HG02571 (cell line): ENCODE data around the gene MAPKAP1.

Experiments used
- ATAC-seq: cut with Tn5 transposase; IDR thresholded peaks from one replicate; pipeline ENCODE4 v1.9.1; 2021; ENCODE audit warnings: mild to moderate bottlenecking, moderate library complexity; ENCODE audit not compliant: unreplicated experiment

The MAPKAP1 gene

DNA sequence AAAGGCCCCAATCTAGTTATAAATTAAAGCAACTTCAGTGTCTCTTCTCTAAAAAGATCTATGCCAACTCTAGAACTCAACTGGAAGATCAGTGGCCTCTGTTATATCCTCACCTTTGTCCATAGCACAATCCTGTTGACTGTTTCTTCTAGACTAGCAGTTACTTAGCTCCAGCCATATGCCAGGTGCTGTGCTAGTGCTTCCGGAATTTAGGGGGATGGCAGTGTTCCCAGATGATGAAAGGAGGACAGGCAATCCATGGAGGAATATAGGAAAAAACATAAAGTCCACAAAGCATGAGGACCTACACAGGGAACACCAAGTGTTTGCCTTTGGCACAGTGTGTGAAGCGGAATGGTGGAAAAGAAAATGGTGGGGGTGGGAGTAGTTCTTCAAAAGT is 214.3 kb downstream of the MAPKAP1 start:
- no peak for ATAC-seq

DNA sequence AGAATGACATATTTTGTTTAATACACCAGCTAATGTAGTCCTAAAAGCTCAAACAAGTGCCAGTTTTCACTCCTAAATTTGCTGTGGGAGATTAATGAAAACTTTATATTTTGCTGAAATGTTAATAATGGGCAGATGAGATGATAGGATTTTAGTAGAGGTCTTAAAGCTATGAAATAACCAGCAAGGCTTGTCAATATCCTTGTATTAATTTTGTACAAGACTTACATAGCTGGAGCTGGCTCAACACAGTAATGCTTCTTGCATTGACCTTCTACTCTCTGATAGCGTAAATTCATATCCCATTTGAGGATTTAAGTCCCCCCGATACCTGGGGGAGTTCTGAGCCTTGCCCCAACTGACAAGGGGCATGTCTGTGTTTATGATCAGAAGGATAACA is 219.2 kb downstream of the MAPKAP1 start:
- no peak for ATAC-seq

DNA sequence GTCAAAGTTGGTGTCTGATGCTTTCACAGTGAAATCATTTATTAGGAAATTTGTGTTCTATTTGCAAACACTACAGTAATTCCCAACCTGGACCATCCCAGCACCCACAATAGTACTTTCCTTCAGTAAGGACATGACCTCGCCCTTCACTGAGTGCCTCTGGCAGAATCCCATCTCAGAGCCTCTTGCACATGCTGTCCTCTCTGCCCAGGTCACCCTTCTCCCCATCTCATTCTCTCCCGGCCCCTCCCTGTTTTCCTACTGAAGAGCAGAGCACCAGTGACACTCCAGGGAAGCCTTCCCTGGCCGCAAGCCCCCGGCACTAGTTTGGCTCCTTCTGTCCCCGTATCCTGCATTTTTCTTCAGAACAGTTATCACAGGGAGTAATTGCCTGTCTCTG is 220.4 kb downstream of the MAPKAP1 start:
- ATAC-seq, result no peak

DNA sequence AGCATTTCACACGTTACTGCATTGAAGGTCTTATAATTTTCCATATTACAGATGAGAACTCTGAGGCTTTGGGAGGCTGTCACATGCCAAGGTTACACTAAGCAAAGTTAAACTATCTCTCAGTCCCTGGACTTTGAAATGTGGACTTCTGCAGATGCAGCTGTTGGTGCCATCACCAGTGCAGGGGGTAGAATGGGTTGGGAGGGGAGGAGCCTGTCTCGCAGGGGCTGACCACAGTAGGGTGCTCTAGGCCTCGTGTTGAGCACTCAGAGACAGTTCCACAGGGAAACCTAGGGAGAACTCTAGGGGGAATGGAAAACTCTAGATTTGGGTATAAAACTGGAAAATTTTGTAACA is 220.9 kb downstream of the MAPKAP1 start:
- no peak for ATAC-seq

DNA sequence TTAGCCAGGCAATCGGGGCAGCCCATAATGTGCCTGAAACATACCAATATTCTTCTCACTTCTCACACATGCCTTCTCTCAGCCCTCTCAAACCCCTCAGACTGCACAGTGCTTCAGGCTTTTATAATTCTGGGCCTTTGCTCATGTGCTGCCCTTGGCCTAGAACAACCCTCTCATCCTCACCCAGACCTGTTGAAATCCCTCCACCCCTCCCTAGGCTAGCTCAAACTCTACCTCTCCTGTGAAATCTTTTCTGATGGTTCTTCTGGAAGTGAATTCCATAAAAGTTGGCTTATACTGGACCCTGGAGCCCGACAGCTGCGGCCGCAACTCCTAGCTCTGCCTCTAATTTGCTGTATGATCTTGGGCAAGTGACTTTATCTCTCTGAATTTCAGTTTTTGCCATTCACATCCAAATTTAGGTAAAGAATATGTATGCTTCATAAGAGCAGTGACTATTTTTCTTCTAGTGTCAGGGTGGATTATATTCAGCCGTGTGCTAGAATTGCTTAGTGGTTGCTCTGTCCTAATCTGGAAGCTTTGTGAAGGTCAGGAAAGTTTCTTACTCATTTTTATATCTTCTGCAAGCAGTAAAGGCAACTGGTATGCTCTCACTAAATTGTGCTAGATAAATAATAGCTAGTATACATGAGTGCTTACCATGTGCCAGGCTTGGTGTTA is 221.4 kb downstream of the MAPKAP1 start:
- ATAC-seq, result no peak

DNA sequence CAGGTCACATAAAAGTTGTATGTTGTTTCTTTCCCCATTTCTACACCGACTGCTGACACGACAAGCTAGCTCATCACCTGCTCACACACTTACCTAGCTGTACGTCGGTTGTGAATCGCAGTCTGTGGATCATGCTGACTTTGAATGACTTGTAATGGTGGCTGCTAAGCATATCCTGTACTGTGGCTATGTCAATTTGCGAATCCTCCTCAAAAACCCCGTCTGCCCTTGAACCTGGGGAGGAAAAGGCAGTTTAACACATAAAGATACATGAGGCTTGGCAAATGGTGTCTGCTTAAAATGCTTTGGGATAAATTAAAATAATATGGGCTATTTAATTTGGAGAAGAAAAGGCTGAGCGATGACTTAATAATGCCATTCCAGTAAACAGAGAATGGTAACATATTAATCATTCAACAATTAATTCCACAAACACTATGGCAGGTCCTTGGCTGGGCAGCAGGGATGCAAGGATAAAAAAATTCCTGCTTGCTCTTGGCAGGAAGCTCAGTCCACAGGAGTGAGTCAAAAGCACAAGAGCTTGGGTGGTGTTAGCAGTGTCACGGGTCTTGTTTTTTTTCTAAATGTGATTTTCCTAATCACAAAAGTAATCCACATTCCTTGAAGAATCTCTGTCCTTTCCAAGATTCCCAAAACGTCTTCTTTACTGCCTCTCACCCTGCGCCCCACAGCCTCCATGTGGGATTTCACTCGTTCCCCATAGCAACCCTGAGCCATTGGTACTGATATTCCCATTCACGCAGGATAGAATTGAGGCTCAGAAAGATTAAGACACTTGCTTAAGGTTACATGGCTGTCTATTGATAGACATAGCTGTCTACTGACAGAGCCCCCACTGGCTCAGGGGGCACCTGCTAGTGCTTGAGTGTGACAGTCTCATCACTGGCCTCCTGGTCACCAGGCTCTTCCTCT is 222.4 kb downstream of the MAPKAP1 start:
- no peak for ATAC-seq

DNA sequence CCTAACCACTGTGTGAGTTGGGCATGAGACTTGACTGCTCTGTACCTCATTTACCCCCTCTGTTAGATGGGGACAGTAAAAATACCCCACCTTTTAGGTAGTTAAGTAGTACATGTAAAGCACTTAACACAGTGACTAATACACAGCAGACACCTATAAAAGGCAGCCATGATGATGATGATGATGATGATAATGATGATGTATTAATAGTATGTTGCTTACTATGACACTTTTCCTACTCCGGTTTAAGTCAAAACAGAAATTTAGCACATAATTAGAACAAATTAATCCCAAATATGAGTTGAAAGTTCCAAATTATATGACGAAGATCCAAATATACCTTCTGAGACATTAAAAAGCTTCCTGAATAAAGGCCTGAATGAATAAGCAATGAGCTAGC is 223.3 kb downstream of the MAPKAP1 start:
- no peak for ATAC-seq

DNA sequence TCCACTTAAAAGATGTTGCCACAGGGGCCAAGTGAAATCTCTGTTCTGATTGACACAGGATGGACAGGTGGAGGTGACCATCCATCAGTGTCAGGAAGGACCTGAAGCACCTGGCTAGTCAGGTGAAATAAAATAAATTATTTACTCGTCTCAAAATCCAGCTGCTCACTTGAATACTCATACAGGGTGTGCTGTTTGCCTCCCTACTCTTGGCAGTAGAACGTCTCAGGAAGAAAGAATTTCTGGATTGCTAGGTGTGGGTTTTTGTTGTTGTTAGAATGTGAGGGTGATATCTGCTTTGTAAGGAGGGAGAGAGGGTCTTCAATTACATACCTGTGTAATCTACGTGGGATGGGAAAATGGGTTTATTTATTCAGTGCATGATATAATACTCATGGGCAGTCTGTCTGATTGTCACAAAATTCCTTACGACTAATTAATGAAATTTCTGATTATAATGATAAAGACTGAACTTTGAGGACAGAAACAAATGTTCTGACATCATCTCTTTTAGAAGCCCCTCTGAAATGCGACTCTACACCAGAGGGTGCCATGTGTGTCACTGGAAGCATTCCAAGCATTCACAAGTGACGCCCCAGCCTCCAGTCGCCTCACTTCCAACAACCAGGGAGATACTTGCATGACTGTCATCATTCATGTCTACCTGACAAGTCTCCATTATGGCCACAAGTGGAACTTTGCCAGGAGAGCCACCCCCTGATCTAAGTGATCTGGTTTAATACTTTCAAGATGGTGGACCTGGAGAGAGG is 227.0 kb downstream of the MAPKAP1 start:
- ATAC-seq, result no peak

DNA sequence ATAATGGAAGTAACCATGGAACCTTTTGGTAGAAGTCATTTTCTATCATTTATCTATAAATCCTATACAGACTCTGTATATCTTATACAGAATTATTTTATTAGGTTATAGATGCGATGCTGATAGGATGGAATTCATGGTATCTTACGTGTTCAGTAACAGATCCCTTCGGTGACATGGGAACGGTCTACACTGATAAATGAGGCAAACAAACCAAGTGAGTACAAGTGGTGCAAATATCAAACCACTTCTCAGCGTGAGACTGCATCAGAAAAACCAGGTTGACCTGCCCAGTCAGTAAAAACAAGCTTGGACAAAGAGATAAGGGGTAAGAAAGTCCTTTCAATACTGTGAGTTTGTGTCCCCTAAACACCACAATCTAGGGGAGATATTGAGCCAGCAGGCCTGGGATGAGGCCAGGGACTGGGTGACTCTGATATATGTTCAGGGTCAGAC is 229.9 kb downstream of the MAPKAP1 start:
- ATAC-seq, result no peak

DNA sequence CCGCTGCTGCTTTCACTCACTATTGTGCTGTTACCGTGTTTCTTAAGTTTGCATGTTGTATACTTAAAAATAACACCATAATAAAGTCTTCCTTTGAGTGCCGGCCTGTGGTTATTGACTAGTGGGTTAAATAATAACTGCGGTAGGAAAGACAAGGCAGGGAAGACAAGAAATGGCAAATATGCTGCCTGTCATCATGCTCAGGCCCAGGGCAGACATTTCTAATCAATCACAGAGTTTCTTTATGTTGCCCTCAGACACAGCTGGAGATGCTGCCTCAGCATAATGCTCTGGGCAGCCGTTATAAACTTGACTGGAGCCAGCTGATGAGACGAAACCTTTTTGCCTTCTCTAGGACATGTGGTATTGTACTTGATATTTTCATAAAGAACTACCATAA is 230.4 kb downstream of the MAPKAP1 start:
- ATAC-seq, result no peak

DNA sequence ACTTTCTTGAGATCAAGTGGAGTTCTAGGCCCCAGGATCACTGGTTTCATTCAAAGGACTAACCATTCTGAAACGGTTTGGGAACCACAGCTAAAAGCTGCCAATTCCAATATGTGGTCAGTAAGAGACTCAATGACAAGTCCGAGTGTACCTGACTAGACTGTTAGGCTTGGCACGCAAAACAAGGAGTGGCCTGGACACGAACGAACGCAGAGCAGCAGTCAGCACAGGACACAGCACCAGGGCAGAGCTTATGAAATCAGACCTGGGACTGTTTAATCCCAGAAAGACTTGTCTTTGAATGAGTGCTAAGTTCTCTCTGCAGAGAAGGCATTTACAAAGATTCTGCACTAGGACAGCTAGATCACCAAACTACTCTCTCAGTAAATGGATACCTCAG is 231.6 kb downstream of the MAPKAP1 start:
- ATAC-seq, result no peak

DNA sequence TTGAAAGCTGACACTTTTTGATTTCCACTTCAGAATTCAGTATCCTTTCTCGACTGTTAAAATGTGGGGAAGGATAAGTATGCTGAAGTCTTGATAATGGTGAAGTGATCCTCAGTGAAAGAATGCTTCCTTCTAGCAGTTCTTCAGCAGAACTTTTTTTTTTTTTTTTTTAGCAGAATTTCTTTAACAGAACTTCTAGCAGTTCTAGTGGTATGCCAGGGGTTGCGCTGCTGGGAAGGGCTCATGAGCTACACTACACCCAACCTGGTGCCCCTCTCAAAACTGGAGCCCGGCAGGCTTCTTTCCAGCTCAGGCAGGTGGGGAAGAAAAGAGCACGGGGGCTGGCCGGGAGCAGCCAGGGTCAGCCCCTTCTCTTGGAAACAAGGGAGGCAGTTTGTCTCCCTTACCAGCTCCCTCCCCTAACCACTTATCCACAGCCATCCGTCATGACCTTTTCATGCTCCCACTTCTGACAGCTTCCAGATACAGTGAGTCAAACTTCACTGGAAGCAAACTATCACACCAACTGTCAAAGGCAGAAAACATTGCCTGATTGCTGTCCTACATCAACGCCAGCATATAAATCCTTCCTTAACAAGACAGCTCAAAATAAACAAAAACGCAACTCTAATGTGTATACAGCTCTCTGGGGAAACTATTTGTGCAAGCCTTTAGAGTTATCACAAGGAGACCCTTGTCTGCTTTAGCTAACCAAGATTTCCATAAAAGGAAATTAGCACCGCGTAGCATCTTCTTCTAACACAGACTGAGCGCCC is 233.9 kb downstream of the MAPKAP1 start:
- ATAC-seq, result no peak

DNA sequence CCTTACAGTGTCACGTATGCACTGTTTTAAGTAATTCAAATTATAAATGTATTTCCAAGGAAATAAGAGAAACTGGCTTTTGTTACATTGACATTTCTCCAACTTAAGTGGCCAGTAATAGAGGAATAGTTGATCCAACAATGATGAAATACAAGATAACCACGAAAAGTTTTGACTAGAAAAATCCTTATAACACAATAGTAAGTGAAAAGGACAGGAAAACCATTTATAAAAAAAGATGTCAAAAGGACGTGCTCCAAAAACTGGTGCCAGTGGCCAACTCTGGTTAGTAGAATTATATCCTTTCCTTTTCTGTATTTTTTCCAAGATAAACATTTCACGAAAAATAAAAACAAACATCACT is 234.5 kb downstream of the MAPKAP1 start:
- ATAC-seq, result no peak

DNA sequence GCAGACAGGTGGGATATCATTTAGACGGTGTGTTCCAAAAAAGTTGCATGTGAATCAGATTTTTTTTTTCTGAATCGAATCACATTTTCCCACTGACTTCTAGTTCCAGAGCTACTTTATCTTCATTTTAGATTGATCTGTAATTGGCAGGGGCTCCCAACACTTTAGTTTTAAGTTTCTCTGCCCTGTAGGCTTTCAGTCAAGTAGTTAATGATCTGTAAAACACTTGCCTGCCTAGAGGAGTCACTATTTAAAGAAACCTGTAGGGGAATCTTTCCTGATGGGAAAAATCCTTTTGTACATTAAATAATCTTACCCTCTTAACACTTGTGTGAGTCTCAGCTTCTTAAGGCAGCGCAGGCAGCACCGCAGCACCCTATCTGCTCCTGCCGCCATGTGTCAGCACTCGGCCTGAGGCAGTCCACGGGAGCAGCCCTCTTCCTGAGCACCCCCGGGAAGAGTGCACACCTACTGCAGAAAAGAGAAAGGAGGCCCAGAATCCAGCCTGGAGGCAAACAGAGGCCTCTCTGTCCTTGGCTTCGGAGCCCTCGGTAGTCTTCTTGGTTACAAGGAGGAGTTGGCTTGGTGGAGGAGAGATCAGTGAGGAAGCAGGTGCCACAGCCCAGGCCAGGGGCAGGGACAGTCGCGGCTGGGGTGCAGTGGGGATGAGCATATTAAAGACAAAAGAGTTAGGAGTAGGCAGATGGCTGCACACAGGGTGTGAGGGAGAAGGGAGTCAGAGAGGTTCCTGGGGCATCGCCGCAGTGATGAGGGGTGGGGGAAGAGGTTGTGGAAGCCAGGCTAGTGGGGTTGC is 236.0 kb downstream of the MAPKAP1 start:
- ATAC-seq, result no peak

DNA sequence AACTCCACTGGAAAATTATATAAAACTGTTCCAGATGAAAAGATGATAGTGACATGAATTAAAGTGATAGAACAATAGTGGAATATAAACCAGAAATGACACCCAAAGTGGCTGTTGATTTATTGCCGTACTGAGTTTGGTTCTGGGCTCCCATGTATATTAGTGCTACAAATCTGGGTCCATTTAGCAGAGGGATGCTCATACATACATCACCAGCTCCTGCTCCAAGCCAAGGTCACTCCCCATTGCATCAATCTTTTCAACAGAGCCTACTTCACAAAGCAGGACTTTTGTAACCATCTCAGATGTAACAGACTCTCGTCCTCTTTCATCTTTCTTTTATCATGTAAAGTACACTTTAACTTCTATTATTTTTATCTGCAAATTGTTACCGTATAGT is 236.8 kb downstream of the MAPKAP1 start:
- no peak for ATAC-seq

DNA sequence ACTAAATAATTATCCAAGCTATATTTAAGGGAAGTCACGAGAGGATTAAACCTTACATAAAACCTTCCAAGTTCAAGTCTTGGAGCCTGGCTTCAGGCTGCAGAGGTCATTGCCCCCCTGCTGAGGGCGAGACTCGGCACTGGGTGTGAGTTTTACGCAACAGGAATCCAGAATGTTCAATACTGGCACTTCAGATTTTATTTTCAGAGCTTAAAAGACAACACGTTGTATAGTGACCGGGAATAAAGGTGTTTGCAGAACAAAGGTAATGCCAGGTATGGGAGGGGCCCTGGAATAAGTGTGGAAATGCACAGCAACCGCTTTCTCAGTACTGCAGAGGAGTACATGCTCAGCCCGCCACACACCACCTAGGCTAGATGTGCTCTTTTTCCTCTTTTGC is 238.4 kb downstream of the MAPKAP1 start:
- no peak for ATAC-seq

DNA sequence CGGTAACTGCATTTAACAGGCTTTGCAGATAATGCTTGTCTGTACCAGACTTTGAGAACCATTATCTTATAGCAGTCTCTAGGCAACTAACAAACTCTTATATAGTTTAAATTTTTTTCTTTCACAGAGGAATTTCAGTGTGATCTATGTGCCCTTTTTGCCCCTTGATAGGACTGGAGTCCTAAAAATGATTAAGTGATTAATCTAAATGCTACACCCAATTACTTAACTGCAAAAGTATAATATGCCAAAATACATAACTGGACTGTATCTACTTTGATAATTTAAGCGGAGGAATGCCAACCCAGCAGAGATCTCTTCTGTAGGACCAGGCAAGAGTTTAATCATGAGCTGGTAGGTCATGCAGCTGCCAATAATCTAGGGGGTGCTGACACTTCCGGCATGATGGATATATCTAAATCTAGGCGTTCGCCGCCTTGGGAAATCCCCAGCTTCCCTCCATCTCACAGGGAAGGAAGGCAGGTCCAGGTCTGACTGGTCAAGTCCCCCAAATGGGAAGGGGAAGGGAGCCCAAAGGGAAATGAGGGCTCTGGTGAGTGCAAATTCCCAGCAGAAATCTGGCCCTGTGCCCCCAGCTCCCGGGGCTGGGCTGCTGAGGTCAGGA is 239.8 kb downstream of the MAPKAP1 start:
- ATAC-seq, result no peak

DNA sequence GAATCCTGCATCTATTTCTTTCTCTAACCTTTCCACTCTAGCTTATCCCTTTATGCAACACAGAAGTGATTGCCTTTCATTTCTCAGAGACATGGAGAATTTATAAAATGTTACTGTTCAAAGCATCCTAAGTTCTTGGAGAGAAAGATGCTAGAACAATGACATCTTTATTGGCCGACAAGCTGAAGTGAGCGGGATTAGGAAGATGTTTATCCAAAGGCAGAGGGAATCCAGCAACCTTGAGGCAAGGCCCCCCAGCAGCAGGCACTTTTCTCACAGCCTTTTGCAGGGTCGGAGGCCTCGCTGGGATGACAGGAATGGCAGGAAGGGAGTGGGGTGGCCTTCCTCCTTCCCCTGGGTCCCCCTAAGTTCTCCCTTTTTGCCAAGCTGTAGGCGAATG is 240.6 kb downstream of the MAPKAP1 start:
- no peak for ATAC-seq

DNA sequence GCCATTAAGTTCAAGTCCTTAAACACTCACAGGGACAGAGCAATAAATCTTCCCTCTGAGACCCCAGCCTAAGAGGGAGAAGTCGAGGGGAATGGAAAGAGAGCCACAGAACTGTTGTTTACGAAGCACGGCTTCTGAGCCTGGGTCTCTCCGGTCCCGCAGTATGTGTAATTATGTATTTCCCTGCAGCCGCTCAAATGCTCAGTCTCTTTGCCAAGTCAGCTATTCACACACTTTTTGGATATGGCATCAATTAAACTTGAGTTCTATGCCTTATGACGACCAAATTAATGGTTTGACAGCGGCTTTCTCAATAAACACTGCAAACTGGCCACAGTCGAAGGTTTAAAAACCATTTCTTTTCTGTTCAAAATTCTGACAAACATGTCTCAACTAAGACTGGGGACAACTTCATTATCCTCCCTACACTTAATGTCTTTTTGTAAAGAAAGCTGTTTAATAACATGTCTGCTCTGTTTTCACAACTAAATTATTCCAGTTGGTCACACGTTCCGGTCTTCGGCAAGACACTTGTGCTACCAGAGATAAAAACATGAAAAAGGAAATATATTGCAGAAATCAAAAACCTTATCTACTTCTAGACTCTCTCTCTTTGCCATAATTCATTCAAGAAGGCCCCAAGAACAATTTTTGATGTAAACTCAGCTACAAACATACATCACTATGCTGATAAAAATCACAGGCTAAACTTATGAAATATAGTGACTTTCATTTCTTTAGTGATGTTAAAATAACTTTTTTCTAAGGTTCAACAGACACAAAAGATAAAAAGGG is 242.2 kb downstream of the MAPKAP1 start:
- no peak for ATAC-seq
